H1 (cell line): Measurements from ENCODE around the gene CCDC171. TPM values are rescaled to one million over a fixed set of nuclear protein-coding genes. Genes with fewer than 3 reads are reported as not detected.

Source experiments
- CTCF ChIA-PET: fragments of 300-600 bp; sonication (Branson Sonifier 250); formaldehyde crosslinking; loops from one replicate; lab custom pipeline; 2021; ENCODE audit not compliant: partially characterized antibody; lab: Charles Lee
- POLR2A ChIA-PET: fragments of 300-600 bp; sonication (Branson Sonifier 250); formaldehyde crosslinking; loops from one replicate; lab custom pipeline; 2021; ENCODE audit warnings: inconsistent platforms; ENCODE audit not compliant: partially characterized antibody; lab: Charles Lee
- DNase-seq, 2 experiments: peaks; one replicate each; pipeline versions ENCODE4 v3.0.0 to v3.0.0-alpha.2; 2010 to 2022; ENCODE audit warnings: low spot score in 2 of 2, low read depth in 1 of 2, mixed read lengths in 1 of 2
- FAIRE-seq: peaks from 2 replicates; lab custom pipeline; 2011; peaks lifted over from hg19 to GRCh38; lab: Jason Lieb, UNC
- H2AFZ ChIP-seq: 2 replicates; pipeline ENCODE4 v1.8.1; 2012; ENCODE audit warnings: low read length, inconsistent platforms
- H2AK5ac ChIP-seq: 2 replicates; pipeline ENCODE4 v1.6.1; 2013; ENCODE audit warnings: low read depth, low read length
- H2BK120ac ChIP-seq: replicated peaks from 2 replicates; pipeline ENCODE3; 2013; ENCODE audit warnings: low read depth, low read length, inconsistent platforms
- H2BK12ac ChIP-seq: 2 replicates; pipeline ENCODE4 v1.6.1; 2013; ENCODE audit warnings: low read depth, low read length
- H2BK15ac ChIP-seq: 2 replicates; pipeline ENCODE4 v1.6.1; 2013; ENCODE audit warnings: low read length
- H2BK20ac ChIP-seq: 2 replicates; pipeline ENCODE4 v1.6.1; 2013; ENCODE audit warnings: low read length
- H2BK5ac ChIP-seq: 2 replicates; pipeline ENCODE4 v1.6.1; 2013; ENCODE audit warnings: low read depth, low read length
- H3K14ac ChIP-seq: 2 replicates; pipeline ENCODE4 v1.6.1; 2013; ENCODE audit warnings: inconsistent platforms; ENCODE audit not compliant: insufficient read length
- H3K18ac ChIP-seq: 2 replicates; pipeline ENCODE4 v1.6.1; 2013; ENCODE audit warnings: low read length; ENCODE audit errors: extremely low read depth
- H3K23ac ChIP-seq: 2 replicates; pipeline ENCODE4 v1.6.1; 2013; ENCODE audit warnings: inconsistent platforms; ENCODE audit not compliant: insufficient read length
- H3K23me2 ChIP-seq: 2 replicates; pipeline ENCODE4 v1.6.1; 2013; ENCODE audit warnings: low read depth, low read length
- H3K27ac ChIP-seq: 2 replicates; pipeline ENCODE4 v1.6.1; 2011; ENCODE audit warnings: low read depth, low read length, inconsistent platforms
- H3K27me3 ChIP-seq, 4 experiments: replicated peaks in 1 of 4; 1 replicate in 1 of 4; 2 replicates in 3 of 4; pipeline versions ENCODE4 v1.6.1 to v1.8.1; 2011 to 2013; ENCODE audit warnings: low read length in 3 of 4, mild to moderate bottlenecking in 3 of 4, inconsistent platforms in 2 of 4, mixed read lengths in 2 of 4, moderate library complexity in 1 of 4; ENCODE audit not compliant: control insufficient read depth in 3 of 4, insufficient read depth in 3 of 4; ENCODE audit errors: extremely low read depth in 1 of 4
- H3K36me3 ChIP-seq, 4 experiments: 2 replicates each; pipeline versions ENCODE4 v1.6.1 to v1.8.1; 2011 to 2013; ENCODE audit warnings: mild to moderate bottlenecking in 4 of 4, low read length in 3 of 4, moderate library complexity in 2 of 4, control low read depth in 1 of 4, inconsistent platforms in 1 of 4; ENCODE audit not compliant: insufficient read depth in 4 of 4, control insufficient read depth in 2 of 4
- H3K4ac ChIP-seq: replicated peaks from 2 replicates; pipeline ENCODE3; 2013; ENCODE audit warnings: low read length, low read depth, mixed read lengths, inconsistent platforms; ENCODE audit not compliant: insufficient read length
- H3K4me1 ChIP-seq, 4 experiments: replicated peaks in 1 of 4; 1 replicate in 1 of 4; 2 replicates in 3 of 4; pipeline versions ENCODE4 v1.6.1 to v1.8.1; 2011 to 2013; ENCODE audit warnings: low read length in 3 of 4, inconsistent platforms in 2 of 4, mixed read lengths in 1 of 4; ENCODE audit not compliant: insufficient read depth in 4 of 4, control insufficient read depth in 3 of 4
- H3K4me2 ChIP-seq, 2 experiments: 2 replicates each; pipeline versions ENCODE4 v1.6.1 to v1.8.1; 2011 to 2013; ENCODE audit warnings: low read depth in 2 of 2, low read length in 2 of 2, control low read depth in 1 of 2, inconsistent platforms in 1 of 2, mild to moderate bottlenecking in 1 of 2; ENCODE audit not compliant: insufficient read depth in 1 of 2
- H3K4me3 ChIP-seq, 4 experiments: fragments of 200-600, 300-600 bp in 1 of 4; sonication (generic), shearing (Covaris generic), sonication (Bioruptor Twin) in 1 of 4; 2 replicates each; pipeline versions ENCODE4 v1.5.1 to v1.8.1; 2011 to 2016; ENCODE audit warnings: low read length in 4 of 4, low read depth in 3 of 4, control low read depth in 2 of 4, inconsistent platforms in 2 of 4, mild to moderate bottlenecking in 2 of 4, mixed read lengths in 1 of 4, moderate library complexity in 1 of 4; ENCODE audit not compliant: insufficient read depth in 2 of 4; ENCODE audit errors: extremely low read depth in 1 of 4
- H3K56ac ChIP-seq: replicated peaks from 2 replicates; pipeline ENCODE3; 2013; ENCODE audit warnings: low read depth, mild to moderate bottlenecking, mixed read lengths, low read length, inconsistent platforms; ENCODE audit not compliant: insufficient read length
- H3K79me1 ChIP-seq: 2 replicates; pipeline ENCODE4 v1.6.1; 2013; ENCODE audit warnings: low read depth, low read length, control low read depth
- H3K79me2 ChIP-seq, 2 experiments: 2 replicates each; pipeline versions ENCODE4 v1.6.1 to v1.8.1; 2012 to 2013; ENCODE audit warnings: low read length in 2 of 2, mild to moderate bottlenecking in 2 of 2, inconsistent platforms in 1 of 2; ENCODE audit not compliant: insufficient read depth in 2 of 2, control insufficient read depth in 1 of 2
- H3K9ac ChIP-seq, 4 experiments: replicated peaks in 1 of 4; 1 replicate in 1 of 4; 2 replicates in 3 of 4; pipeline versions ENCODE4 v1.6.1 to v1.8.1; 2011 to 2013; ENCODE audit warnings: low read depth in 3 of 4, low read length in 3 of 4, control low read depth in 2 of 4, mild to moderate bottlenecking in 2 of 4, moderate library complexity in 2 of 4, inconsistent platforms in 1 of 4; ENCODE audit errors: extremely low read depth in 1 of 4
- H3K9me3 ChIP-seq, 2 experiments: 2 replicates each; pipeline versions ENCODE4 v1.6.1 to v1.8.1; 2012 to 2013; ENCODE audit warnings: mild to moderate bottlenecking in 2 of 2, moderate library complexity in 2 of 2, control low read depth in 1 of 2, inconsistent platforms in 1 of 2, low read depth in 1 of 2, low read length in 1 of 2, mixed read lengths in 1 of 2; ENCODE audit not compliant: insufficient read depth in 2 of 2
- H4K20me1 ChIP-seq, 2 experiments: replicated peaks in 1 of 2; 2 replicates each; pipeline versions ENCODE3 to v1.8.1; 2011 to 2013; ENCODE audit warnings: inconsistent platforms in 2 of 2, low read length in 2 of 2, mild to moderate bottlenecking in 1 of 2; ENCODE audit not compliant: insufficient read depth in 2 of 2, control insufficient read depth in 1 of 2
- H4K5ac ChIP-seq: 2 replicates; pipeline ENCODE4 v1.6.1; 2013; ENCODE audit warnings: low read length, low read depth, mixed read lengths, inconsistent platforms; ENCODE audit not compliant: insufficient read length
- H4K8ac ChIP-seq: 2 replicates; pipeline ENCODE4 v1.8.0; 2013; ENCODE audit warnings: mild to moderate bottlenecking, moderate library complexity, low read length, inconsistent platforms; ENCODE audit not compliant: insufficient read depth; ENCODE audit errors: extremely low read depth
- H4K91ac ChIP-seq: replicated peaks from 2 replicates; pipeline ENCODE3; 2013; ENCODE audit warnings: low read length, mixed read lengths, inconsistent platforms; ENCODE audit not compliant: insufficient read length
- BCL11A ChIP-seq, 2 experiments: IDR thresholded peaks; one replicate each; pipeline ENCODE4 v1.6.1; 2011; ENCODE audit warnings: low read depth in 2 of 2, low read length in 2 of 2, mild to moderate bottlenecking in 2 of 2
- GTF2F1 ChIP-seq: IDR thresholded peaks from 2 replicates; pipeline ENCODE4 v1.6.1; 2012; ENCODE audit warnings: low read depth, low read length, improper control_type of control experiment, borderline replicate concordance
- SIN3A ChIP-seq, 2 experiments: IDR thresholded peaks in 1 of 2; conservative IDR thresholded peaks in 1 of 2; 2 replicates each; pipeline ENCODE4 v1.6.1; 2011 to 2012; ENCODE audit warnings: low read length in 2 of 2, improper control_type of control experiment in 1 of 2, low read depth in 1 of 2, mild to moderate bottlenecking in 1 of 2
- SP1 ChIP-seq: IDR thresholded peaks from 2 replicates; pipeline ENCODE4 v1.6.1; 2011; ENCODE audit warnings: low read depth, low read length
- TAF1 ChIP-seq: IDR thresholded peaks from 2 replicates; pipeline ENCODE4 v1.6.1; 2011; ENCODE audit warnings: mild to moderate bottlenecking, low read depth, low read length
- YY1 ChIP-seq: IDR thresholded peaks from 2 replicates; pipeline ENCODE4 v1.6.1; 2011; ENCODE audit warnings: low read depth, mild to moderate bottlenecking, low read length
- WGBS, 2 experiments: shearing (Covaris generic) in 1 of 2; methylation state at CpG; one replicate each; pipeline versions ENCODE4 v1.1.6 to v1.1.7; 2013 to 2015; ENCODE audit warnings: low lambda C conversion rate in 2 of 2, mixed read lengths in 2 of 2, inconsistent platforms in 1 of 2, low coverage in 1 of 2, missing lambda C conversion rate in 1 of 2; ENCODE audit not compliant: insufficient replicate concordance in 2 of 2, insufficient coverage in 1 of 2, insufficient read length in 1 of 2; ENCODE audit errors: extremely low coverage in 1 of 2, missing lambda C conversion rate in 1 of 2; 5-methylcytosine and 5-hydroxymethylcytosine counted together
- polyA plus RNA-seq, 7 experiments: library from polyadenylated mRNA; depleted of rRNA in 3 of 7; stranded (reverse) in 5 of 7; unstranded in 2 of 7; fragments of >200 nt in 5 of 7; fragments of 200-250 nt in 2 of 7; gene quantifications; 1 replicate in 5 of 7; 2 replicates in 1 of 7; 4 replicates in 1 of 7; pipeline versions ENCODE4 v1.2.1 to v1.2.3, GENCODE V29; 2011 to 2013; ENCODE audit warnings: missing spikeins in 2 of 7, mixed read lengths in 2 of 7
- total RNA-seq: library from RNA; stranded (reverse); fragmentation: NEBNext Ultra II Directional; extraction: Animal tissue kit (Norgen Biotek cat#: 25700); gene quantifications from 2 replicates; pipeline ENCODE4 v1.2.1, GENCODE V29; 2021
- TF ChIP-seq, protein P1 (sequence below): IDR thresholded peaks from 2 replicates; pipeline ENCODE4 v1.6.1; 2012; ENCODE audit warnings: low read length, inconsistent platforms

The CCDC171 gene
- total and polyA plus RNA-seq, 2 of the 8 experiments (the other 6 are each of a cell fraction or from before 2014, with no cell fraction given) = 0.83 to 2.3 TPM

DNA sequence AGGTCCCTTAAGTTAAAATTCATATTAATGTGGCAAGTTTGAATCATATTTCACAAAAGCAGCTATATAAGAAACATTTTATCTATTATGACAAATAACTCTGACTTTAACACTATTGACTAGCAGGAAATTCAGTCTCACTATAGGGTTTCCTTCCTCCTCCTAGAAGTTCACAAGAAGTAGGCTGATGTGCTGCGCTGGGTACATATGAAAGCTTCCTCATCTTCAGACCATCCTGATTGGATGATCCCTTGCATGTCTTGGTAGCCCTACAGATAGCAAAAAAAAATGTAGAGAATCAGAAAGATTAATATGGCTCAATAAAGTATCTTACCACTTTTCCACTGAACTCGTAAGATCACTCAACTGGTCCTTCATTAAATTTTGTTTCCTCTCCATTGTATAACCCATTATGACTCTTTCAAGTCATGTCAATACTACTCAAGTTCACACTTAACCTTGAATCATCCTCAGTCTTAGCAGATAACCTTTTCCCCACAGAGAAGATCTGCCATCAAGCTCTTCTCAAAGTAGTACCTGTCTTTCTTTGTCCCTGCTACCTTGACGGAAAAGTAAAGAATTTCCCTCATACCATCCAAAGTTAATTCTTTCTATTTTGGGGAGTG is 30.6 kb upstream of the CCDC171 start:
- Histone ChIP-seq H3K14ac (no peak overlapping the region), H4K91ac (no peak overlapping the region), H2AK5ac (no peak overlapping the region), H3K18ac (no peak overlapping the region), H4K20me1 (no peaks in the 10 kb centered on the region), H3K27me3 (no peaks in the 10 kb centered on the region), H3K27ac (no peak overlapping the region), H2AFZ (no peak overlapping the region), H3K79me2 (no peaks in the 10 kb centered on the region)
- POLR2A ChIA-PET = interaction anchor here (1.3 to 2.3 kb wide), 2 partner anchors 12 to 16 kb away, joined by 4 to 10 read pairs; partner anchors contain the start of gene PSIP1
- CTCF ChIA-PET = interaction anchor here (0.6 to 2.8 kb wide), 6 partner anchors 9 to 365 kb away, joined by 3 to 12 read pairs (median 3); no protein-coding TSS in a partner anchor
- TF ChIP-seq YY1 (no peak), SIN3A (conservative IDR thresholded peaks at IDR 0.05 in 1 of 2, IDR thresholded peaks at IDR 0.05 in 1 of 2; ENCODE audit: low read depth in 1 of 2, low read length in 2 of 2) (no peak), BCL11A (IDR thresholded peaks at IDR 0.05; ENCODE audit: low read depth in 2 of 2, low read length in 2 of 2) (no peak), TAF1 (no peak), GTF2F1 (no peak), SP1 (no peak)
- TF ChIP-seq, protein P1, sequence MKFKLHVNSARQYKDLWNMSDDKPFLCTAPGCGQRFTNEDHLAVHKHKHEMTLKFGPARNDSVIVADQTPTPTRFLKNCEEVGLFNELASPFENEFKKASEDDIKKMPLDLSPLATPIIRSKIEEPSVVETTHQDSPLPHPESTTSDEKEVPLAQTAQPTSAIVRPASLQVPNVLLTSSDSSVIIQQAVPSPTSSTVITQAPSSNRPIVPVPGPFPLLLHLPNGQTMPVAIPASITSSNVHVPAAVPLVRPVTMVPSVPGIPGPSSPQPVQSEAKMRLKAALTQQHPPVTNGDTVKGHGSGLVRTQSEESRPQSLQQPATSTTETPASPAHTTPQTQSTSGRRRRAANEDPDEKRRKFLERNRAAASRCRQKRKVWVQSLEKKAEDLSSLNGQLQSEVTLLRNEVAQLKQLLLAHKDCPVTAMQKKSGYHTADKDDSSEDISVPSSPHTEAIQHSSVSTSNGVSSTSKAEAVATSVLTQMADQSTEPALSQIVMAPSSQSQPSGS = no peak
- TF ChIP-seq, all 59 proteins: peak for 0
- H2BK120ac ChIP-seq = no peak overlapping the region
- DNase-seq = no peak
- H3K79me1 ChIP-seq = no peaks in the 10 kb centered on the region
- no peaks in the 10 kb centered on the region for H3K36me3 ChIP-seq
- no peak overlapping the region for H2BK5ac ChIP-seq
- H2BK15ac ChIP-seq = no peak overlapping the region
- H3K4me1 ChIP-seq = no peaks in the 10 kb centered on the region; a peak in 1 of 7 replicates
- no peak overlapping the region for H2BK12ac ChIP-seq
- H3K9ac ChIP-seq = no peak overlapping the region
- no peak overlapping the region for H3K23ac ChIP-seq
- FAIRE-seq = no peak
- H3K9me3 ChIP-seq = no peaks in the 10 kb centered on the region
- H3K4me2 ChIP-seq = no peak overlapping the region
- H4K8ac ChIP-seq = no peak overlapping the region
- H3K4ac ChIP-seq = no peak overlapping the region
- H3K4me3 ChIP-seq = no peak overlapping the region
- H2BK20ac ChIP-seq = no peak overlapping the region
- no peaks in the 10 kb centered on the region for H3K23me2 ChIP-seq
- no peak overlapping the region for H3K56ac ChIP-seq
- no peak overlapping the region for H4K5ac ChIP-seq
- 96% methylated on average over 3 of the region's 3 CpGs; no CpG with 5 or more reads in 1 of the 2 experiments for WGBS, 2 experiments
